RWPE1 (cell line): ENCODE measurements around the gene EXOSC2.

Source experiments
- CTCF ChIA-PET: fragments of 350-600 bp; sonication (Branson Sonifier 250); formaldehyde crosslinking; extraction: SDS; loops from one replicate; lab custom pipeline; 2021; lab: Yijun Ruan, JAX
- POLR2A ChIA-PET: fragments of 400-600 bp; formaldehyde crosslinking; extraction: SDS; loops from one replicate; lab custom pipeline; 2020; ENCODE audit warnings: antibody characterized with exemption; ENCODE audit not compliant: low non-redundant PET; lab: Yijun Ruan, JAX
- DNase-seq: peaks from one replicate; pipeline ENCODE4 v3.0.0; 2012; ENCODE audit warnings: low spot score
- H3K27ac ChIP-seq: fragments of 450-650 bp; 2 replicates; pipeline ENCODE4 v1.5.1; 2017
- CTCF ChIP-seq: fragments of 450-650 bp; conservative IDR thresholded peaks from 2 replicates; pipeline ENCODE4 v1.5.1; 2017; ENCODE audit warnings: low read depth, mild to moderate bottlenecking

Gene EXOSC2

GRCh38 chr9:130663258-130663976, 30.2 kb upstream of the EXOSC2 start:
- no peak overlapping the region for H3K27ac ChIP-seq
- TF ChIP-seq CTCF: no peak
- no peak for DNase-seq
- ChIA-PET POLR2A (no interaction called here), CTCF (interaction anchor here (0.6 to 2.0 kb wide), 4 partner anchors 19 to 359 kb away, joined by 3 to 13 read pairs (median 6); no protein-coding TSS in a partner anchor)

- CTCF ChIA-PET: interaction anchor here (0.6 to 1.0 kb wide), 2 partner anchors 20 to 360 kb away, joined by 4 to 8 read pairs; no protein-coding TSS in a partner anchor
Measured at GRCh38 chr9:130663977-130664250, 29.7 kb upstream of the EXOSC2 start.

GRCh38 chr9:130664251-130665028, 29.1 kb upstream of the EXOSC2 start, which contains the start of gene PRDM12:
PRDM12 (plus strand) TSS chr9:130664594; CDS start chr9:130664654, 60 bp downstream.
- TF ChIP-seq CTCF: no peak
- POLR2A ChIA-PET: interaction anchor here (0.6 kb wide), 1 partner anchor 231 kb away, joined by 3 read pairs; no protein-coding TSS in a partner anchor
- no peak within 1 kb of the TSS for H3K27ac ChIP-seq
- DNase-seq: no peak
- CTCF ChIA-PET: interaction anchor here (0.6 to 1.5 kb wide), 3 partner anchors 18 to 551 kb away, joined by 5 to 9 read pairs (median 8); no protein-coding TSS in a partner anchor

More at GRCh38 chr9:130663977-130664250, 29.7 kb upstream of the EXOSC2 start:
- H3K27ac ChIP-seq: no peak overlapping the region
- no peak for TF ChIP-seq CTCF
- no peak for DNase-seq
- POLR2A ChIA-PET: no interaction called here

GRCh38 chr9:130665029-130665430, 28.6 kb upstream of the EXOSC2 start:
- ChIA-PET POLR2A (interaction anchor here (0.6 kb wide), 1 partner anchor 51 kb away, joined by 6 read pairs; no protein-coding TSS in a partner anchor), CTCF (interaction anchor here (1.3 to 1.5 kb wide), 2 partner anchors 17 to 19 kb away, joined by 5 to 8 read pairs; no protein-coding TSS in a partner anchor)
- DNase-seq: no peak
- no peak overlapping the region for H3K27ac ChIP-seq
- TF ChIP-seq CTCF: no peak

GRCh38 chr9:130665431-130666392, 27.9 kb upstream of the EXOSC2 start:
- H3K27ac ChIP-seq: no peak overlapping the region
- ChIA-PET POLR2A (interaction anchor here (0.6 kb wide), 1 partner anchor 51 kb away, joined by 6 read pairs; no protein-coding TSS in a partner anchor), CTCF (interaction anchor here (0.6 to 1.5 kb wide), 7 partner anchors 9 to 241 kb away, joined by 3 to 8 read pairs (median 5); no protein-coding TSS in a partner anchor)
- no peak for TF ChIP-seq CTCF
- DNase-seq: no peak
